Duodenal mucosa (tissue), 2 donors: ENCODE results near the gene GPR17.

ENCODE experiments used
- H3K27ac ChIP-seq: one replicate; pipeline ENCODE4 v1.7.0; 2013; ENCODE audit warnings: low read depth, low read length
- H3K27me3 ChIP-seq, 2 donors: one replicate each; pipeline ENCODE4 v1.7.0; 2013; ENCODE audit warnings: low read length in 2 of 2, control low read depth in 1 of 2; ENCODE audit not compliant: insufficient read depth in 2 of 2, control insufficient read depth in 1 of 2
- H3K36me3 ChIP-seq, 2 donors: one replicate each; pipeline ENCODE4 v1.7.0; 2013; ENCODE audit warnings: low read length in 2 of 2, control low read depth in 1 of 2; ENCODE audit not compliant: insufficient read depth in 2 of 2, control insufficient read depth in 1 of 2
- H3K4me1 ChIP-seq, 2 donors: one replicate each; pipeline ENCODE4 v1.7.0; 2013; ENCODE audit warnings: low read length in 2 of 2, control low read depth in 1 of 2; ENCODE audit not compliant: insufficient read depth in 2 of 2, control insufficient read depth in 1 of 2
- H3K4me3 ChIP-seq, 2 donors: one replicate each; pipeline ENCODE4 v1.7.0; 2013; ENCODE audit warnings: low read length in 2 of 2, low read depth in 1 of 2
- H3K9ac ChIP-seq, 2 donors: one replicate each; pipeline ENCODE4 v1.7.0; 2013; ENCODE audit warnings: low read length in 2 of 2, low read depth in 1 of 2
- H3K9me3 ChIP-seq, 2 donors: one replicate each; pipeline ENCODE4 v1.7.0; 2013; ENCODE audit warnings: low read length in 2 of 2, control low read depth in 1 of 2; ENCODE audit not compliant: control insufficient read depth in 1 of 2

Gene GPR17

DNA sequence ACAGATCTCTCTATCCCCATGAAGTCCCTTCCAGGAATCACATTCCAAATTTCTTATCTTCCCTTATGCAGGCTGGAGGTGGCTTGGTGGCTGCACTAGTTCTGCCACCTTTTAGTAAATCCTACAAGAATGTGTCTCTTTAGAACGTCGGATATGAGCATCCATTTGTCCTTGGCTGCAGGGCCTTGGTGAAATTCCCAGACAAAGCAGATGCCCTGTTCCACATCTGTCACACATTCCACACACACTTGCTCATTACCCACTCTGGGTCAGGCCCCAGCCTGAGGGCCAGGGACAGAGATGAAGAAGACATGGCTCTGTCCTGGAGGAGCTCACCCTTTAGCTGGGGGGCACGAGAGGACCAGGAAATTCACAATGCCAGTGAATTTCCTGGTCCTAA, 31.2 kb upstream of the GPR17 start:
- peaks cover 28 to 59% of the 10 kb centered on the region in 2 donors for H3K36me3 ChIP-seq
- H3K9ac ChIP-seq: no peak overlapping the region
- no peaks in the 10 kb centered on the region for H3K4me1 ChIP-seq
- no peak overlapping the region for H3K4me3 ChIP-seq
- no peaks in the 10 kb centered on the region for H3K27me3 ChIP-seq
- no peak overlapping the region for H3K27ac ChIP-seq
- no peaks in the 10 kb centered on the region for H3K9me3 ChIP-seq

GRCh38 chr2:127615511-127616166, 30.3 kb upstream of the GPR17 start:
- no peaks in the 10 kb centered on the region for H3K9me3 ChIP-seq
- H3K4me3 ChIP-seq: no peak overlapping the region
- no peaks in the 10 kb centered on the region for H3K4me1 ChIP-seq
- no peak overlapping the region for H3K27ac ChIP-seq
- H3K36me3 ChIP-seq: peaks cover 24 to 51% of the 10 kb centered on the region in 2 donors
- no peak overlapping the region for H3K9ac ChIP-seq
- H3K27me3 ChIP-seq: no peaks in the 10 kb centered on the region

DNA sequence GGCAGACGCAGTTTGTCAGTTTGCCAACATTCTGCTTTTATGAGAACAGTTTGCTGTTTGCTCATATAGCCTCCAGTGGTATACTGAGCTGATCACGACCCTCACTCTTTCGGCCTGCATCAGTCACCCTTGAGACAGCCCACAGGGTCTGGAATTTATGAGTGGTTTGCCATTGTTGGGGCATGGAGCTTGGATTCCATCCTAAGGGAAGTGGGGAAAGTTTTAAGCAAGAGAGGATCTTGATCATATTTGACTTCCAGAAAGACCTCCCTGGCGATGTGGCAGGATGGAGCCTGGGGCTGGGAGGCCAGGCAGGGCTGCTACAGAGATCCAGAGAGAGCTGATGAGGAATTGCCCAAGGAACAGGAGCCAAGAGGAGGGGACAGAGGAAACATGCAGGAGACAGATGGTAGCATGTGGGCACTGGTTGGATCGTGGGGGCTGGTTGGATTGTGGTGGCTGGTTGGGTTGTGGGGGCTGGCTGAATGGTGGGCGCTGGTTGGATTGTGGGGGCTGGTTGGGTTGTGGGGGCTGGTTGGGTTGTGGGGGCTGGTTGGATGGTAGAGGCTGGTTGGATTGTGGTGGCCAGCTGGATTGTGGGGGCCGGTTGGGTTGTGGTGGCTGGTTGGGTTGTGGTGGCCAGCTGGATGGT, 27.3 kb upstream of the GPR17 start:
- Histone ChIP-seq H3K4me3 (no peak overlapping the region), H3K9ac (no peak overlapping the region), H3K27ac (no peak overlapping the region), H3K36me3 (peaks cover 19 to 50% of the 10 kb centered on the region in 2 donors), H3K27me3 (peaks cover 0 to 4% of the 10 kb centered on the region in 2 donors), H3K9me3 (no peaks in the 10 kb centered on the region), H3K4me1 (no peaks in the 10 kb centered on the region)

DNA sequence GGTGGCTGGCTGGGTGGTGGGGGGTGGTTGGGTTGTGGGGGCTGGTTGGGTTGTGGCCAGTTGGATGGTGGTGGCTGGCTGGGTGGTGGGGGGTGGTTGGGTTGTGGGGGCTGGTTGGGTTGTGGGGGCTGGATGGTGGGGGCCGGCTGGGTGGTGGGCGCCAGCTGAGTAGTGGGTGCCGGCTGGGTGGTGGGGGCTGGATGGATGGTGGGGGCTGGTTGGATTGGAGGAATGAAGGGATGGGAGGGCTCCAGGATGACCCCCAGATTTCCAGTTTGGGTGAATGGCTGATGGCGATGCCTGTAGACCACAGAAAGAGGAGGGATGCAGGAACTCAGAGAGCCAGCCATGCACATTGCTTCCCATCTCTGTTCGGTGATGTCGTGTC, 26.8 kb upstream of the GPR17 start:
- H3K4me1 ChIP-seq: no peaks in the 10 kb centered on the region
- H3K36me3 ChIP-seq: peaks cover 19 to 50% of the 10 kb centered on the region in 2 donors
- no peaks in the 10 kb centered on the region for H3K9me3 ChIP-seq
- H3K27ac ChIP-seq: no peak overlapping the region
- H3K27me3 ChIP-seq: peaks cover 0 to 4% of the 10 kb centered on the region in 2 donors
- H3K4me3 ChIP-seq: no peak overlapping the region
- H3K9ac ChIP-seq: no peak overlapping the region

- no peaks in the 10 kb centered on the region for H3K9me3 ChIP-seq
- peaks cover 14 to 50% of the 10 kb centered on the region in 2 donors for H3K36me3 ChIP-seq
- peaks cover 0 to 4% of the 10 kb centered on the region in 2 donors for H3K27me3 ChIP-seq
- H3K9ac ChIP-seq: no peak overlapping the region
- H3K4me1 ChIP-seq: no peaks in the 10 kb centered on the region
- no peak overlapping the region for H3K4me3 ChIP-seq
- no peak overlapping the region for H3K27ac ChIP-seq
Measured at GRCh38 chr2:127619877-127620705, 25.9 kb upstream of the GPR17 start.

GRCh38 chr2:127620866-127621265, 25.1 kb upstream of the GPR17 start:
- Histone ChIP-seq H3K9me3 (no peaks in the 10 kb centered on the region), H3K36me3 (peaks cover 14 to 50% of the 10 kb centered on the region in 2 donors), H3K27ac (no peak overlapping the region), H3K4me3 (no peak overlapping the region), H3K4me1 (no peaks in the 10 kb centered on the region), H3K9ac (no peak overlapping the region), H3K27me3 (peaks cover 0 to 4% of the 10 kb centered on the region in 2 donors)

GRCh38 chr2:127621981-127622431, 23.9 kb upstream of the GPR17 start:
- Histone ChIP-seq H3K36me3 (peaks cover 14 to 51% of the 10 kb centered on the region in 2 donors), H3K27ac (no peak overlapping the region), H3K4me3 (no peak overlapping the region), H3K27me3 (peaks cover 0 to 4% of the 10 kb centered on the region in 2 donors), H3K4me1 (no peaks in the 10 kb centered on the region), H3K9me3 (no peaks in the 10 kb centered on the region), H3K9ac (no peak overlapping the region)

DNA sequence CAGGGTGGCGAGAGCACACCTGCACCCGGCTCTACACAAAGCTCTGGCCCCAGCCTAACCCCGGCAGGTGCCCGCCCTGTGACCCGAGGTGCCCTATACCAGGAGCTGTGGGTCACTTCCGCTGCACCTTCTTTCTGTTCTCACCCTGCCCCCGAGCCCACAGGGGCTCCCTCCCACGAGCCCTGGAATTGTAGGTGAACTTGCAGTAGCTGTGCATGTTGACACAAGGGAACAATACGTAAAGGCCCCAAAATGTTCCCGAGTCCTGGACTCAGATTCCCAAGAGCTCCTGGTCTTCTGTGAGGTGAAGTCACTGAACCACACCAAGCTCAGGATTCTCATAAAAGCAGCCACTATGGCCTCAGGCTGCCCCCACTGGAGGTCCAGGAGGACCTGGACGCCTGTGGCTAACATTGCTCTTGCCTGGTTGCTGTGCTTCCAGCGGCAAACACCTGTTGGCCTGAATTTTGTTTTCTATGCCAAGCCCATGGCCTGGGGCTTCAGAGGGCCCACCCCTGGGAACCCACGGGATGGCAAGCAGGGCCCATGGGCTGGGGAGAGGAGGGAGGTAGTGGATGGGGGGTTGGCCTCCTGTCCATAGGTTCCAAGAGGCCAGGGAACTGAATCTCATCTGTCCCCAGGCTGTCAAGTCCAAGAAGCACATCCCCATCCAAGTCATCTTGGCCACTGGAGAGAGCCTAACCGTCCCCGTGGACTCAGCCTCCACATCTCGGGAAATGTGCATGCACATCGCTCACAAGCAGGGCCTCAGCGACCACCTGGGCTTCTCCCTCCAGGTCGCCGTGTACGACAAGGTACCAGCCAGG, 23.2 kb upstream of the GPR17 start:
- Histone ChIP-seq H3K4me1 (no peaks in the 10 kb centered on the region), H3K36me3 (peaks cover 14 to 57% of the 10 kb centered on the region in 2 donors), H3K9ac (no peak overlapping the region), H3K9me3 (no peaks in the 10 kb centered on the region), H3K27ac (no peak overlapping the region), H3K27me3 (peaks cover 0 to 4% of the 10 kb centered on the region in 2 donors), H3K4me3 (no peak overlapping the region)

- peaks cover 14 to 59% of the 10 kb centered on the region in 2 donors for H3K36me3 ChIP-seq
- no peak overlapping the region for H3K9ac ChIP-seq
- no peaks in the 10 kb centered on the region for H3K9me3 ChIP-seq
- H3K27me3 ChIP-seq: peaks cover 0 to 4% of the 10 kb centered on the region in 2 donors
- no peak overlapping the region for H3K4me3 ChIP-seq
- H3K27ac ChIP-seq: no peak overlapping the region
- no peaks in the 10 kb centered on the region for H3K4me1 ChIP-seq
Measured at GRCh38 chr2:127623388-127624319, 22.3 kb upstream of the GPR17 start.
